CD4-positive, alpha-beta T cell treated with Interleukin-15 for 1 hour (primary cell): ENCODE results near the gene RAB21.
"Not testable (repeated sequence)": the region's sequence is repeated elsewhere in the genome, so short reads cannot be mapped to it uniquely, and the experiment has no call there.

Experiments used
- DNase-seq: peaks from one replicate; pipeline ENCODE4 v3.0.0-alpha.2; 2020

RAB21 gene

GRCh38 chr12:71804505-71804904 is 49.8 kb downstream of the RAB21 start:
- DNase-seq, result no peak

- DNase-seq, result no peak
Observed at GRCh38 chr12:71810921-71811320, 56.3 kb downstream of the RAB21 start.

GRCh38 chr12:71815242-71815641 is 60.6 kb downstream of the RAB21 start:
- not testable (repeated sequence) for DNase-seq

- not testable (repeated sequence) for DNase-seq
Observed at GRCh38 chr12:71822088-71822487, 67.4 kb downstream of the RAB21 start.

GRCh38 chr12:71828813-71829212 is 74.2 kb downstream of the RAB21 start:
- DNase-seq, result no peak

- DNase-seq, result no peak
Observed at GRCh38 chr12:71837356-71837755, 82.7 kb downstream of the RAB21 start.

GRCh38 chr12:71838231-71838630 is 83.6 kb downstream of the RAB21 start:
- no peak for DNase-seq

- no peak for DNase-seq
Observed at GRCh38 chr12:71838676-71839075, 84.0 kb downstream of the RAB21 start.

GRCh38 chr12:71840231-71840847 is 85.7 kb downstream of the RAB21 start:
- no peak for DNase-seq

GRCh38 chr12:71846322-71846940 is 91.8 kb downstream of the RAB21 start:
- no peak for DNase-seq

- DNase-seq, result no peak
Observed at GRCh38 chr12:71848212-71848611, 93.5 kb downstream of the RAB21 start.

- DNase-seq, result no peak
Observed at GRCh38 chr12:71849109-71849851, 94.6 kb downstream of the RAB21 start.
